Ureter (tissue), 1 donor: Measurements from ENCODE around the gene SLC26A1. TPM values are rescaled to one million over a fixed set of nuclear protein-coding genes. Genes with fewer than 3 reads are reported as not detected.

Experiments used
- DNase-seq: peaks from one replicate; pipeline ENCODE4 v3.0.0-alpha.2; 2020; ENCODE audit warnings: low spot score
- total RNA-seq: library from RNA; stranded (reverse); gene quantifications from one replicate; pipeline ENCODE4 v1.2.4, GENCODE V29; 2023
- donor health status: DM: yes; HTN: yes; CAD: no.

Gene SLC26A1
- total RNA-seq, 1 donor from 2014 or later: 0.18 TPM

DNA sequence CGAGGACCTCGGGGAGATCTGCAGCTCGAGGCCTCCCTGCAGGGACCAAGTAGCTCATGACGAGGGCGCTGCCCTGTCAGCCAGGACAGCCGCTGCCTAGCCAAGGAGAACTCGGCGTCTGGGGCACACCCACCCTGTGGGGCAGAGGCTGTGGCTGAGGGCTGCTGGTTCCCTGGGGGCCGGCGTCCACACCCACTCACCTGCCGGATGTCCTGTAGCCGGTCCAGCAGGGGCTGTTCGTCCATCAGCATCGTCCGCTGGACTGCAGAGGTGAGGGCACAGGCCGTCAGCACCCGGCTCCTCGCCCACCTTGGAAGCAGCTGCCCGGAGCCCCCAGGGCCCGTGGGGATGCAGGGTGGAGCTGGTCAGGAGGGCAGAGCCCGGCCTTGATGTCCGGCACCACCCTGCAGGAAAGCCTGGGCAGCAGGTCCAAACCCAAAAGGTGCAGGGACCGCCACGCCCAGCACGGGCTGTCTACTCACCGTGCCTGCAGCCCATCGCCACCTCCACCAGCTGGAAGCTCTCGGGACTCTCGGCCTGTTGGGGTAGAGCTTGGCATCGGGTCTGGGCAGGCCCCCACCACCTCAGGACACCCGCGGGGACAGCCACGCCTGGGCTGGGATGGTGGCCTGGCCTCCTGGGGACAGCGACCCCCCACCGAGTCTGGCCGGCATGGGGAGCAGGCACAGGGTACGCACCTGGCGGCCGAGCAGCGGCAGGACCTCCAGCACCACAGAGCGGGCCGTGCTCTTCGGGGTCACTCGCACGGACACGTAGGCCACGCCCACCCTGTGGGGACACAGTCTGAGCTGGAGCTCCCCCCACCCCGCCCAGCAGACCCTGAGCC lies 26.7 kb downstream of the SLC26A1 start:
- DNase-seq: no peak

DNA sequence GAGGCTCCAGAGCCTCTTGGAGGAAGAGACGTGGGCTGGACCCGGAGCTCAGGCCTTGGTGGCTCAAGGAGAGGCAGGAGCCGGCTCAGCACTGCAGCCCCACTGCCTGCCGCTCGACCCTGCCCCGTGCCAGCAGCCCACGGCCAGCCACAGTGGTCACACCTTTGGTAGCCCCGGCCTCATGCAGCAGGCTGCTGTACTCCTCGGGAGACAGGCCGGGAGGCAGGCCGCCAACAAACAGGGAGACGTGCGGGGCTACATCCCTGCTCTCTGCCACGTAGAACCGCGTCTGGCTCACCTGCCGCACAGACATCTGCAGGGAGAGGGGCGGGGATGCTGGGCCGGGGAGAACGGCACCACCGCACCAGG lies 27.5 kb downstream of the SLC26A1 start:
- no peak for DNase-seq

GRCh38 chr4:965048-965765 lies 28.0 kb downstream of the SLC26A1 start:
- no peak for DNase-seq

DNA sequence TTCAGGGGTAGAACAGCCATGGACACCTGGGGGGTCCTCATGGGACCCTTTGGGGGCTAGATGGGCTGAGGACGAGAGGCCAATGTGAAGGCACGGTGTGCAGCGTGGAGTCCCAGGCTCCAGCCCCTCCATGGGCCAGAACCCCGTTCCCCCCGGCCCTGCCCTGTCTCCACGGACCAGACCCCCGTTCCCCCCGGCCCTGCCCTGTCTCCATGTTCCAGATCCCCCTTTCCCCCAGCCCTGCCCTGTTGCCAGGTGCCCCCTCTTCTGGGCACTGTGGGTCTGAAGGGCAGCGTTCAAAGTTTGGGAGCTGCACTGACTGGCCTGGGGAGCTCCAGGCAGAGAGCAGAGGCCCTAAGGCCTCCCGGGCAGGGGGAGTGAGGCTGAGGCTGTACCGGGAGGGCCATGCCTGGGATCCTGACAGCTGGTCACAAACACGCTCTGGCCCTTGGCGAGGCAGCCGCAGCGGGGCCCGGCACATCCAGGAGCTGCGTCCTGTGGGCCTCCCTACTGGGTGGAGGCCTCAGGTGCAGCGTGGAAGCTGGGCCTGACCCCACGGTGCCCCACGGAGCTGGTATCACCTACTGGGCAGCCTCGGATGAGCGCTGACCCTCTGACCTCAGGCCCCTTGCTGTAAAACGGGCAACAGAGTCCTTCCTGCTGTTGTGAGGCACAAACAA lies 28.7 kb downstream of the SLC26A1 start:
- DNase-seq: no peak

- no peak for DNase-seq
Measured at GRCh38 chr4:963276-964225, 29.7 kb downstream of the SLC26A1 start.

DNA sequence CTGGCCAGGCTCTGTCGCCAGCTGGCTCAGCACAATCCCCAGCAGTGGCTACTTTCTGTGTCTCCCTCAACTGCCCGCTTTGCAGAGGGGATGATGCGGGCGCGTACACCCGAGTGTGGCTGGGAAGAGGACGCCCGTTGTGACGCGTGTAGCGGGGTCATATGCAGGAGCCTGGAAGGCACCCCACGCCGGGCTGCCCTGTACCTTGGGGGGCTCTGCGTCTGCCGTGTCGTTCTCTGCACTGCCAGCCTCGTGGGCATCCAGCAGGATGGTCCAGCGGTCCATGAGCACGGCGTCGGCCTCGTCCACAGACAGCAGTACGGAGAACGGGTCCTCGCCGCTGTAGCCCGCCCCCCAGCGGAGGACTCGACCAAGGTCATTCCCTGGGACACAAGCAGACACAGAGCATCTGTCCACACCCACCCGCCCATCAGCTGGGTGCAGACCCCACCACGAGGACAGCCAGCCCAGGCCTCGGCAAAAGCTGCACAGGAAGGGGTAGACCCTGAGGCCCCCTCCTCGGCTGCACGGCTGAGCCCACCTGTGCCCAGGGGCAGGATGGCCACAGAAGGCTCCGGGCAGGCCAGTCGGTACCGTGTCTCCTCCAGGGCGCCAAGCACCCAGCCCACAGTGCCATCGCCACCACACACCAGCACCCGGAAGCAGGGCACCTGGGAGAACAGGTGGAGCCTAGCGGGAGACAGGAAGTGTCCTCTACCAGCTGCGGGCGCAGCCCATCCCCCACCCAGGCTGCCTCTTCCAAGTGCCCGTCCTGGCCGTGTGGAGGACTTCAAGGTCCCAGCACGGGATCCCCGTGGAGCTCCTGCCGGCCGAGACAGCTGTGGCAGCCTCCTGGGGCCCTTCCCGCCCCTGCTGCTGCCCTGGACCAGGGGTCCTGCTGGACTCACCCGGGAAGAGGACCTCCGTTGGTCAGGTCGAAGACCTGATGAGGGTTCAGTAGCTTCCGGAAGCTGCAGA lies 30.7 kb downstream of the SLC26A1 start:
- no peak for DNase-seq

- DNase-seq: no peak
Measured at GRCh38 chr4:961351-962230, 31.6 kb downstream of the SLC26A1 start.

DNA sequence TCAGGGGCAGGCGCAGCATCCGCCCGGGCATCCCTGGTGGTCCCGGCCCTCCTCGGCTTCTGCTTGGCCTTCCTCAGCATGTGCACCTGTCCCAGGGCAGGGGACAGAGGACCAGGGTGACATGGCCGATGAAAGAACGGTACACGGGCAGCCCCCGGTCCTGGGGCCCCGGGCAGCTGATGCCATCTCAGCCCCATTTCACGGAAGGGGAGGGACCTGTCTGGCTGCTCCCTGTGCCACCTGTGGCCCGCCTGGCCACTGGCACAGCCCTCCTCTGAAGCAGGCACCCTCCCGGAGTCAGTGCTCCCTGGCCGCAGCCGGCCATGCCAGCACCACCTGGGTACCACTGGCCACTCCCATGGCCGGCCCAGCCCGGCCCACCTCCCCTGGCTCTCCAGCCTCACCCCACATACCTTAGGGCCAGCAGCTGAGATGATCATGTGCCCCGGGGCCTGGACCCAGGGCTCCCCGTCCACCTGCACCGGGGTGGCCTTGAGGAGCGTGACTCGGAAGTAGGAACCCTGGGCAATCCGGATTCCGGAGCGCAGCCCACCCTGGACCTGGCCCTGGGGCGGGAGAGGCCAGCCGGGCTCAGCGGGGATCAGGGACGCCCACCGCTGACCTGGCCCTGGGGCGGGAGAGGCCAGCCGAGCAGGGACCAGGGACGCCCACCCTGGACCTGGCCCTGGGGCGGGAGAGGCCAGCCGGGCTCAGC lies 32.4 kb downstream of the SLC26A1 start:
- no peak for DNase-seq

- no peak for DNase-seq
Measured at GRCh38 chr4:960140-960635, 33.0 kb downstream of the SLC26A1 start.

DNA sequence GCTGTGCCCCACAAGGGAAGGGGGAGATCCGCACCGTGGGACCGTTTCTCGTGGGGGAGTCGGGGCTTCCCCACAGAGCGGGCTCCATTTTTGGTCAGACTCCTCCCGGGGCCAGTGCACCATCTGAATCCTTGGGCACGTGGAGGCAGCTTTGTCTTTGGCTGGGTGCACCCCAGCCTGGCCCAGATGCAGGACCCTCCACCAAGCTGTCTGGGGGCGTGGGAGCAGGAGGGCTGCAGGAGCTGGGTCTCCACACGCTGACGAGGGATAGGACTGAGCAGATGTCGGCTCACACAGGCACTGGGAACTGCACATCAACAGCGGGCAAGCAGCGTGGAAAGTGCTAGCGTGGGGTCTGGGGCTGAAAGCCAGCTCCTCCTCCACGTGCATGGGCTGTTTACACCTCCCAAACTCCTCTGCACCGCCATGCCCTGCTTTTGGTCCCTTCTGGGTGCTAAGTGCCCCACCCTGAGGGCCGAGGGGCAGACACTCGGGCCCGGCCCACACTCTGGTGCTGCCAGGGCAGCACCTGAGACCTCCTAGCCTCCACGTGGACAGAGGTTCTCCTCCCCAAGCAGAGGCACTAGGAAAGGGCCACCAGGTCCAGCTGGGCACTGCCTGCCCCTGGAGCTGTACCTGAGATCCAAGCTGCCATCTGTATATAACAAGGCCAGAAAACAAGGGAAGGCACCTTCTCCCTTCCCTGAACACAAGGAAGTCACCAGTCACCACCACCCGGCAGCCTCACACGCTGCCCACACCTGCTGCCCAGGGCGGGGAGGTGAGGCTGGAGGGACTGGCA lies 33.7 kb downstream of the SLC26A1 start:
- no peak for DNase-seq

DNA sequence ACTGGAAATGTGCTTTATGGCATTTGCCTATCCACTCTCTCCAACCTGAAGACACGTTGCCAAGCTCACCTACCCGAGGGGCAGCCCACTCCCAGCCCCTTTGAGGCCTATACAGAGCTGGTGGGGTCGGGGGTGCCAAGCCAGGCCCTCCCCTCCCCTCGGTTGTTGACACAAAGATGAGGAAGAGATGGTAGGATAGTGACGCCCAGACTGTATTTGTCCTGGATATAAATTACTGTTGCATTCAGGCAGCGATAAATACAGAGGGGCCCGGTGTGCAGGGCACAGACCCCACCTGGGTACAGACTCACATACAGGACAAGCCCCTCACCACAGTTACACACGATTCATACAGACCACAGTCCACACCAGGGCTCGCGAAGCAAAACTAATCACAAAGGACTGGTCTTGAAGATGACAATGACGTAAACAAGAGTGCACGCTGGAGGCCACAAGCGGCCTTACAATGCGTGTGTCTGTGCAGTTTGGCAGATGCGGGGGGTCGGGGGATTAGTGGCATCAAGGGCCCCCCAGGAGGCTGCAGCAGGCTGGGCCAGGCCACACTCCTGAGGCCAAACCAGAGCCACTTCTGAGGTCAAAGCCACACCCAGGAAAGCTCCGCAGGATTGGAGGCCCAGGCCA lies 34.4 kb downstream of the SLC26A1 start:
- DNase-seq: no peak

- DNase-seq: no peak
Measured at GRCh38 chr4:958314-958665, 34.9 kb downstream of the SLC26A1 start.

- DNase-seq: no peak
Measured at GRCh38 chr4:957581-958313, 35.5 kb downstream of the SLC26A1 start.

DNA sequence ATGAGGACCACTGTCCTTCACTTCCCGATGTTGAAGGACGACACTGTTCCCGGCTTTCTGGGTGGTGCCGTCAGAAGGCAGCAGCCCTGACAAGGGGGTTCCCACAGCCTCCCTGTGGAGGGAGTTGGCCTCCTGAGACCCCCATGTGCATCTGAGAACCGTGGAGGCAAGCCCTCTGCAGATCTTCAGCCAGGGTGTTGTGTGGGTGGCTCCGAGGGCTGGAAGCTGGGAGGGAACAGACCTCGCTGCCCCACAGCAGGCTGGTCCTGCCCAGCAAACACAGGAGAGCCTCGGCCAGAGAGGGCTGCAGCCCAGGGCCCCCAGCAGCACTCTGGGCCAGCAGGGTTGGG lies 36.0 kb downstream of the SLC26A1 start:
- DNase-seq: no peak

DNA sequence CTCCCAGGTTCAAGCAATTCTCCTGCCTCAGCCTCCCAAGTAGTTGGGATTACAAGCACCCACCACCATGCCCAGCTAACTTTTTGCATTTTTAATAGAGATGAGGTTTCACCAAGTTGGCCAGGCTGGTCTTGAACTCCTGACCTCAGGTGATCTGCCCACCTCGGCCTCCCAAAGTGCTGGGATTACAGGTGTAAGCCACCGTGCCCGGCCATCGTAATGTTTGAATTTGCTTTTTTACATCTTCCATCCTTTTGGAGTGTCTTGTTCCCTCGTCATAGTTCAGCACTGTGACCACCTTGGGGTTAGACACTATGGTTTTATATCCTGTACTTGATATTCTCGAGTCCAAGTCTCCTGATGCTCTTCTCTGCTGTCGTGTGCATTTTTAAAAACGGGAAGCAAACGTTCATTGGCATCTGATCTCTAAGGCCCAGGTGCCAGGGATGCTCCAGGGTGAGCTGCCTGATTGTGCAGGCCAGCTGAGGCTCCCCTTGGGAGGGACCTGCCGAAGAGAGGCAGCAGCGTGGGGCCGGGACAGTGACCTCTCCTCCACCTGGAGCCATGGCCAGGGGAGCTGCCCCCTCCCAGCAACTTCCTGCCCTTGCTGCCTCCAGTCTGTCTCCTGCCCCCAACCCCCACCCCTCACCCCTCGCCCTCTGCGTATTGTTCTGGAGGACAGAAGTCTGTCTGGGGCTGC lies 36.5 kb downstream of the SLC26A1 start:
- no peak for DNase-seq

GRCh38 chr4:955931-956381 lies 37.2 kb downstream of the SLC26A1 start:
- DNase-seq: no peak
